SKM-1 (cell line): Measurements from ENCODE around the gene TCERG1L.

Source experiments
- DNase-seq: peaks from one replicate; lab custom pipeline; 2025; ENCODE audit not compliant: unreplicated experiment; lab: John Stamatoyannopoulos, UW

TCERG1L gene

GRCh38 chr10:131077724-131078123 lies 233.8 kb downstream of the TCERG1L start:
- DNase-seq = no peak

- DNase-seq = no peak
These were observed 234.5 kb downstream of the TCERG1L start for GRCh38 chr10:131077031-131077430.

- no peak for DNase-seq
These were observed 235.2 kb downstream of the TCERG1L start for GRCh38 chr10:131076356-131076755.

GRCh38 chr10:131075218-131075770 lies 236.2 kb downstream of the TCERG1L start:
- DNase-seq = no peak

GRCh38 chr10:131074682-131075081 lies 236.8 kb downstream of the TCERG1L start:
- DNase-seq = no peak

- DNase-seq = no peak
These were observed 238.0 kb downstream of the TCERG1L start for GRCh38 chr10:131073469-131074035.

- DNase-seq = no peak
These were observed 238.7 kb downstream of the TCERG1L start for GRCh38 chr10:131072651-131073468.

GRCh38 chr10:131071721-131072120 lies 239.8 kb downstream of the TCERG1L start:
- DNase-seq = no peak

- DNase-seq = no peak
These were observed 240.7 kb downstream of the TCERG1L start for GRCh38 chr10:131070856-131071255.

GRCh38 chr10:131068760-131069159 lies 242.8 kb downstream of the TCERG1L start:
- no peak for DNase-seq

GRCh38 chr10:131068311-131068710 lies 243.2 kb downstream of the TCERG1L start:
- no peak for DNase-seq

- no peak for DNase-seq
These were observed 243.8 kb downstream of the TCERG1L start for GRCh38 chr10:131067690-131068089.

GRCh38 chr10:131065673-131066305 lies 245.7 kb downstream of the TCERG1L start:
- DNase-seq = no peak

GRCh38 chr10:131063311-131063710 lies 248.2 kb downstream of the TCERG1L start:
- DNase-seq = no peak

GRCh38 chr10:131062621-131063260 lies 248.8 kb downstream of the TCERG1L start:
- DNase-seq = no peak

- DNase-seq = no peak
These were observed 250.3 kb downstream of the TCERG1L start for GRCh38 chr10:131061216-131061615.

GRCh38 chr10:131059881-131060280 lies 251.6 kb downstream of the TCERG1L start:
- DNase-seq = no peak

GRCh38 chr10:131058799-131059198 lies 252.7 kb downstream of the TCERG1L start:
- no peak for DNase-seq

GRCh38 chr10:131056781-131057180 lies 254.7 kb downstream of the TCERG1L start:
- no peak for DNase-seq

- no peak for DNase-seq
These were observed 255.4 kb downstream of the TCERG1L start for GRCh38 chr10:131056091-131056579.

GRCh38 chr10:131055437-131055836 lies 256.1 kb downstream of the TCERG1L start:
- no peak for DNase-seq
